Measurements from ENCODE around the gene FBXO48. TPM values are rescaled to one million over a fixed set of nuclear protein-coding genes. Genes with fewer than 3 reads are reported as not detected.
"Not testable (repeated sequence)": the region's sequence is repeated elsewhere in the genome, so short reads cannot be mapped to it uniquely, and the experiment has no call there.

The FBXO48 gene
- total and polyA plus RNA-seq, 12 donors = 0.27 to 1.2 (median 0.86) TPM

GRCh38 chr2:68447118-68447517 is 20.0 kb downstream of the FBXO48 start:
- intact Hi-C loops (cut with DNase I) = loop anchor here in 3 of 10 donors (10.0 kb wide), 3 partner anchors 132 to 192 kb away; partner anchors contain the start of genes CNRIP1 (in 1 of the 3) and PPP3R1 (in 1 of the 3)
- DNase-seq (no peak), ATAC-seq (no peak)
- TF ChIP-seq, protein P1, sequence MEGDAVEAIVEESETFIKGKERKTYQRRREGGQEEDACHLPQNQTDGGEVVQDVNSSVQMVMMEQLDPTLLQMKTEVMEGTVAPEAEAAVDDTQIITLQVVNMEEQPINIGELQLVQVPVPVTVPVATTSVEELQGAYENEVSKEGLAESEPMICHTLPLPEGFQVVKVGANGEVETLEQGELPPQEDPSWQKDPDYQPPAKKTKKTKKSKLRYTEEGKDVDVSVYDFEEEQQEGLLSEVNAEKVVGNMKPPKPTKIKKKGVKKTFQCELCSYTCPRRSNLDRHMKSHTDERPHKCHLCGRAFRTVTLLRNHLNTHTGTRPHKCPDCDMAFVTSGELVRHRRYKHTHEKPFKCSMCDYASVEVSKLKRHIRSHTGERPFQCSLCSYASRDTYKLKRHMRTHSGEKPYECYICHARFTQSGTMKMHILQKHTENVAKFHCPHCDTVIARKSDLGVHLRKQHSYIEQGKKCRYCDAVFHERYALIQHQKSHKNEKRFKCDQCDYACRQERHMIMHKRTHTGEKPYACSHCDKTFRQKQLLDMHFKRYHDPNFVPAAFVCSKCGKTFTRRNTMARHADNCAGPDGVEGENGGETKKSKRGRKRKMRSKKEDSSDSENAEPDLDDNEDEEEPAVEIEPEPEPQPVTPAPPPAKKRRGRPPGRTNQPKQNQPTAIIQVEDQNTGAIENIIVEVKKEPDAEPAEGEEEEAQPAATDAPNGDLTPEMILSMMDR (IDR thresholded peaks at IDR 0.05) = no peak
- Histone ChIP-seq H3K27me3 (no peaks in the 10 kb centered on the region), H3K4me3 (no peak overlapping the region), H3K9me3 (peaks cover 0 to 27% (median 9%) of the 10 kb centered on the region in 11 donors), H3K36me3 (no peaks in the 10 kb centered on the region), H3K4me1 (peaks cover 0 to under 1% (median 0%) of the 10 kb centered on the region in 9 donors), H3K27ac (no peak overlapping the region)
- WGBS, 2 donors = 88 to 91% methylated on average over 16 of the region's 16 CpGs

- not testable (repeated sequence) for DNase-seq, H3K36me3 ChIP-seq, H3K27ac ChIP-seq, ATAC-seq, H3K4me3 ChIP-seq, H3K4me1 ChIP-seq, H3K27me3 ChIP-seq
- intact Hi-C loops (cut with DNase I) = loop anchor here in 3 of 10 donors (10.0 kb wide), 3 partner anchors 132 to 192 kb away; partner anchors contain the start of genes CNRIP1 (in 1 of the 3) and PPP3R1 (in 1 of the 3)
- WGBS, 2 donors = 79 to 100% methylated on average over 1 to 3 of the region's 3 CpGs
- peaks cover 0 to 27% (median 9%) of the 10 kb centered on the region in 11 donors for H3K9me3 ChIP-seq
Measured at GRCh38 chr2:68446425-68446824, 20.7 kb downstream of the FBXO48 start.

DNA sequence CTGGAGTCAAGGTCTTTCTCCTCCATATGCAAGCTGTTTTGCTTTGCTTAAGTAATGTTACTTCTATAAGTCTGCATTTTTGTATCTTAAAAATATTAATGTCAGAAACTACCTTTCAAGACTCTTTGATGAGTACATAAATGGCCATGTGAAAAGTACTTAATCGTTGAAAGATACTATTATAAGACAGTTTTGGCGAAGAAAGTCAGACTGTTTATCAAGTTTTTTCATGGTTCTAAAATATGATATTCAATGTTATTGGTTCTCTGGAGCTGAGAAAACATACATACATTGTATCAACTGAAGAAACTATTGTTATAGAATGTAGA is 25.1 kb downstream of the FBXO48 start:
- DNase-seq (no peak), ATAC-seq (no peak)
- Histone ChIP-seq H3K4me3 (no peak overlapping the region), H3K27ac (no peak overlapping the region), H3K9me3 (peaks cover 0 to 3% (median 0%) of the 10 kb centered on the region in 11 donors), H3K4me1 (peaks cover 3 to 24% (median 10%) of the 10 kb centered on the region in 9 donors), H3K36me3 (no peaks in the 10 kb centered on the region), H3K27me3 (no peaks in the 10 kb centered on the region)
- 81 to 84% methylated on average over 2 of the region's 2 CpGs for WGBS, 2 donors
- TF ChIP-seq, protein P1 (IDR thresholded peaks at IDR 0.05) = peak in 2 of 9 donors; percentile 1 to 11
- intact Hi-C loops (cut with DNase I) = loop anchor here in 8 of 10 donors (1.0 to 10.0 kb wide), 11 partner anchors 79 to 320 kb away; partner anchors contain the start of genes CNRIP1 (in 1 of the 8) and PPP3R1 (in 1 of the 8)

DNA sequence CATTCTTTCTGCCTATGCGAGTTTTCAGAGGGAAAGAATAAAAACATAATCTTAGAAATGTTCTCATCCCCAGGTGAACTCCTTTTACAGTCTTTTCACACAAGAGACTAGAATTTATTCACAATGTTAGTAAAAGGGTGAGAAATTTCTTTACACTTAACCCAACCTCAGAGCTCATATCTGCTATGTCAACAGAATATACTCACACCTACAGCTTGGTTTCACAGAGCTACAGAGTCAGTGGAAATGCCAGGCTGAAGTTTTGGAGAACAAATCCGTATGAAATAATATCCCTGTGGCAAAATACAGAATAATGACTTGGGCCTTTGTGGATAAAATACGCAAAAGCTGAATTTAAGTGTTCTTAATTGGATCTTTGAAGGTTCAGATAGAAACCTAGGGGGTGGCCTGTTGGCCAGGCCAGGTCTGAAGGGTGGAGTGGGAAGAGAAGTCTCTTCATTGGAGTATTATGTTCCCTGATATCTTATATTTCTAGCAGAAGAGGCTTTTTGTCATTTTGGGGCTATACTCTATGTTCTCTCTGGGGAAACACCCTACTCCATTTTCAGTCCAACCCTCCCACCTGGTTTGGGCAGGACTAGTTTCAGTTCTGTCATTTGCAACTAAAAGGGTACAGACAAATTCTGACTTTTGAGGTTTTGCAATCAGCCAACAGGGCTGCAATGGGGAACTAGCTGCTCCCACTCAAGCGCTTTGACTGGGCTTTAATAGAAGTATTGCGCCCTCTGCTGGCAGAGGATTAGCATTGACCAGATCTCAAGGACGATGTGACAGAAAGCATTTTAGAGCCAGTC is 25.7 kb downstream of the FBXO48 start:
- no peaks in the 10 kb centered on the region for H3K27me3 ChIP-seq
- TF ChIP-seq, protein P1 (IDR thresholded peaks at IDR 0.05) = peak; percentile 83 to 95 (median 91)
- intact Hi-C loops (cut with DNase I) = loop anchor here in 8 of 10 donors (1.0 to 10.0 kb wide), 11 partner anchors 79 to 319 kb away; partner anchors contain the start of genes CNRIP1 (in 1 of the 8) and PPP3R1 (in 1 of the 8)
- peak; percentile 38 to 86 for DNase-seq
- WGBS, 2 donors = 38 to 39% methylated on average over 6 of the region's 6 CpGs
- peaks cover 3 to 30% (median 14%) of the 10 kb centered on the region in 9 donors for H3K4me1 ChIP-seq
- H3K9me3 ChIP-seq = no peaks in the 10 kb centered on the region
- peak; percentile 90 to 95 (median 92) for ATAC-seq
- peak overlapping the region in 7 of 10 donors; percentile 16 to 64 (median 44) for H3K27ac ChIP-seq
- H3K4me3 ChIP-seq = no peak overlapping the region
- no peaks in the 10 kb centered on the region for H3K36me3 ChIP-seq
